ENCODE data around the gene C19orf33. TPM values are rescaled to one million over a fixed set of nuclear protein-coding genes. Genes with fewer than 3 reads are reported as not detected.
A peak's percentile ranks its signal among the peaks of the same experiment; 100 is the strongest.

C19orf33 gene
- total RNA-seq, 3 donors from 2014 or later (not counting 1 experiment from before 2014, with no cell fraction given): 1.5 to 4.0 TPM; not detected in 1

GRCh38 chr19:38268539-38268938 lies 35.5 kb upstream of the C19orf33 start:
- Mint-ChIP-seq H3K27me3 (ENCODE audit: low read depth in 2 of 2) (peaks cover 20 to 27% of the 10 kb centered on the region in 2 donors), H3K9me3 (no peaks in the 10 kb centered on the region), H3K4me3 (no peak overlapping the region), H3K27ac (no peak overlapping the region), H3K36me3 (no peaks in the 10 kb centered on the region), H3K4me1 (peaks cover 11 to 12% of the 10 kb centered on the region in 2 donors)
- Histone ChIP-seq H3K36me3 (ENCODE audit: control insufficient read depth, insufficient read depth, low read length) (no peaks in the 10 kb centered on the region), H3K27me3 (ENCODE audit: control insufficient read depth, insufficient read depth, low read length) (no peaks in the 10 kb centered on the region), H3K4me1 (ENCODE audit: control insufficient read depth, insufficient read depth, low read length) (peaks cover 17% of the 10 kb centered on the region), H3K9me3 (ENCODE audit: control insufficient read depth, insufficient read depth, low read length) (no peaks in the 10 kb centered on the region), H3K27ac (ENCODE audit: low read length) (no peak overlapping the region), H3K4me3 (ENCODE audit: low read length) (no peak overlapping the region)
- 64% methylated on average over 8 of the region's 8 CpGs for WGBS (ENCODE audit: insufficient coverage)
- intact Hi-C loops (cut with micrococcal nuclease): no loop called here
- TF ChIP-seq CTCF (IDR thresholded peaks at IDR 0.05): no peak
- ATAC-seq (no peak), DNase-seq (peak in 1 of 2 donors; percentile 20)

GRCh38 chr19:38270587-38271167 lies 33.4 kb upstream of the C19orf33 start:
- DNase-seq (no peak), ATAC-seq (no peak)
- Mint-ChIP-seq H3K36me3 (no peaks in the 10 kb centered on the region), H3K27ac (no peak overlapping the region), H3K4me1 (no peaks in the 10 kb centered on the region), H3K4me3 (no peak overlapping the region), H3K27me3 (ENCODE audit: low read depth in 2 of 2) (peaks cover 6 to 14% of the 10 kb centered on the region in 2 donors), H3K9me3 (no peaks in the 10 kb centered on the region)
- intact Hi-C loops (cut with micrococcal nuclease): no loop called here
- H3K4me3 ChIP-seq (ENCODE audit: low read length): no peak overlapping the region
- no peaks in the 10 kb centered on the region for H3K9me3 ChIP-seq (ENCODE audit: control insufficient read depth, insufficient read depth, low read length)
- H3K4me1 ChIP-seq (ENCODE audit: control insufficient read depth, insufficient read depth, low read length): no peaks in the 10 kb centered on the region
- H3K27me3 ChIP-seq (ENCODE audit: control insufficient read depth, insufficient read depth, low read length): no peaks in the 10 kb centered on the region
- H3K36me3 ChIP-seq (ENCODE audit: control insufficient read depth, insufficient read depth, low read length): no peaks in the 10 kb centered on the region
- H3K27ac ChIP-seq (ENCODE audit: low read length): no peak overlapping the region
- TF ChIP-seq CTCF (IDR thresholded peaks at IDR 0.05): no peak
- WGBS (ENCODE audit: insufficient coverage): 94% methylated on average over 5 of the region's 5 CpGs

- intact Hi-C loops (cut with micrococcal nuclease): no loop called here
- no peaks in the 10 kb centered on the region for H3K27me3 Mint-ChIP-seq (ENCODE audit: low read depth in 2 of 2)
- ATAC-seq (no peak), DNase-seq (no peak)
- H3K9me3 ChIP-seq (ENCODE audit: control insufficient read depth, insufficient read depth, low read length): no peaks in the 10 kb centered on the region
- no peak overlapping the region for H3K4me3 Mint-ChIP-seq
- no peaks in the 10 kb centered on the region for H3K9me3 Mint-ChIP-seq
- TF ChIP-seq CTCF (IDR thresholded peaks at IDR 0.05): no peak
- H3K4me1 Mint-ChIP-seq: no peaks in the 10 kb centered on the region
- no peaks in the 10 kb centered on the region for H3K4me1 ChIP-seq (ENCODE audit: control insufficient read depth, insufficient read depth, low read length)
- H3K27me3 ChIP-seq (ENCODE audit: control insufficient read depth, insufficient read depth, low read length): no peaks in the 10 kb centered on the region
- H3K36me3 ChIP-seq (ENCODE audit: control insufficient read depth, insufficient read depth, low read length): no peaks in the 10 kb centered on the region
- H3K27ac ChIP-seq (ENCODE audit: low read length): no peak overlapping the region
- no peak overlapping the region for H3K27ac Mint-ChIP-seq
- WGBS (ENCODE audit: insufficient coverage): 100% methylated on average over 1 of the region's 2 CpGs
- no peaks in the 10 kb centered on the region for H3K36me3 Mint-ChIP-seq
- no peak overlapping the region for H3K4me3 ChIP-seq (ENCODE audit: low read length)
Measured at GRCh38 chr19:38273499-38273898, 30.6 kb upstream of the C19orf33 start.

- WGBS (ENCODE audit: insufficient coverage): 66% methylated on average over 7 of the region's 9 CpGs
- Mint-ChIP-seq H3K27ac (no peak overlapping the region), H3K4me3 (no peak overlapping the region), H3K27me3 (ENCODE audit: low read depth in 2 of 2) (no peaks in the 10 kb centered on the region), H3K4me1 (no peaks in the 10 kb centered on the region), H3K36me3 (no peaks in the 10 kb centered on the region), H3K9me3 (no peaks in the 10 kb centered on the region)
- intact Hi-C loops (cut with micrococcal nuclease): no loop called here
- Histone ChIP-seq H3K9me3 (ENCODE audit: control insufficient read depth, insufficient read depth, low read length) (no peaks in the 10 kb centered on the region), H3K27ac (ENCODE audit: low read length) (no peak overlapping the region), H3K36me3 (ENCODE audit: control insufficient read depth, insufficient read depth, low read length) (no peaks in the 10 kb centered on the region), H3K4me1 (ENCODE audit: control insufficient read depth, insufficient read depth, low read length) (no peaks in the 10 kb centered on the region), H3K27me3 (ENCODE audit: control insufficient read depth, insufficient read depth, low read length) (no peaks in the 10 kb centered on the region), H3K4me3 (ENCODE audit: low read length) (no peak overlapping the region)
- TF ChIP-seq CTCF (IDR thresholded peaks at IDR 0.05): no peak
- no peak for ATAC-seq
- DNase-seq: no peak
Measured at GRCh38 chr19:38274739-38275138, 29.3 kb upstream of the C19orf33 start.

Measured in natural killer cell (primary cell).